Neutrophil (primary cell): Measurements from ENCODE around the gene MYO5A.
A peak's percentile ranks its signal among the peaks of the same experiment; 100 is the strongest.

Experiments used
- H3K27ac ChIP-seq: fragments of 200-600 bp; sonication (generic); 2 replicates; pipeline ENCODE4 v1.5.1; 2016; ENCODE audit warnings: mild to moderate bottlenecking, moderate library complexity
- H3K27me3 ChIP-seq: fragments of 200-600 bp; sonication (generic); 2 replicates; pipeline ENCODE4 v1.6.0; 2016; ENCODE audit warnings: mild to moderate bottlenecking
- H3K36me3 ChIP-seq: fragments of 200-600 bp; sonication (generic); 2 replicates; pipeline ENCODE4 v1.5.1; 2017
- H3K4me1 ChIP-seq, 2 experiments: fragments of 200-600 bp in 1 of 2; sonication (generic) in 1 of 2; 1 replicate in 1 of 2; 2 replicates in 1 of 2; pipeline versions ENCODE4 v1.5.1 to v1.6.1; 2013 to 2016; ENCODE audit warnings: low read depth in 1 of 2, low read length in 1 of 2, mild to moderate bottlenecking in 1 of 2, moderate library complexity in 1 of 2; ENCODE audit not compliant: control insufficient read depth in 1 of 2, insufficient read depth in 1 of 2
- H3K4me3 ChIP-seq, 2 experiments: fragments of 200-600 bp in 1 of 2; sonication (generic) in 1 of 2; 1 replicate in 1 of 2; 2 replicates in 1 of 2; pipeline ENCODE4 v1.5.1; 2013 to 2016; ENCODE audit warnings: low read depth in 1 of 2, low read length in 1 of 2, mild to moderate bottlenecking in 1 of 2, moderate library complexity in 1 of 2
- H3K9me3 ChIP-seq: fragments of 200-600 bp; sonication (generic); 2 replicates; pipeline ENCODE4 v1.5.1; 2016
- CTCF ChIP-seq: fragments of 200-600 bp; sonication (generic); IDR thresholded peaks from 2 replicates; pipeline ENCODE4 v1.5.1; 2016; ENCODE audit warnings: antibody characterized with exemption

The MYO5A gene

GRCh38 chr15:52498706-52499105 is 30.0 kb downstream of the MYO5A start:
- peak overlapping the region; percentile 40 for H3K27ac ChIP-seq
- H3K4me3 ChIP-seq, result no peak overlapping the region
- peaks cover 17 to 32% of the 10 kb centered on the region in 2 experiments for H3K4me1 ChIP-seq
- TF ChIP-seq CTCF, result no peak
- H3K36me3 ChIP-seq, result no peaks in the 10 kb centered on the region
- H3K9me3 ChIP-seq, result no peaks in the 10 kb centered on the region
- no peaks in the 10 kb centered on the region for H3K27me3 ChIP-seq

GRCh38 chr15:52496776-52497470 is 31.8 kb downstream of the MYO5A start:
- H3K4me3 ChIP-seq, result peak overlapping the region in 1 of 2 experiments; percentile 29
- TF ChIP-seq CTCF, result no peak
- H3K9me3 ChIP-seq, result no peaks in the 10 kb centered on the region
- no peaks in the 10 kb centered on the region for H3K27me3 ChIP-seq
- H3K36me3 ChIP-seq, result no peaks in the 10 kb centered on the region
- peak overlapping the region; percentile 66 for H3K27ac ChIP-seq
- peaks cover 17 to 29% of the 10 kb centered on the region in 2 experiments for H3K4me1 ChIP-seq

- no peaks in the 10 kb centered on the region for H3K27me3 ChIP-seq
- H3K4me1 ChIP-seq, result peaks cover 17 to 29% of the 10 kb centered on the region in 2 experiments
- no peaks in the 10 kb centered on the region for H3K9me3 ChIP-seq
- no peaks in the 10 kb centered on the region for H3K36me3 ChIP-seq
- TF ChIP-seq CTCF, result no peak
- H3K27ac ChIP-seq, result peak overlapping the region; percentile 66
- H3K4me3 ChIP-seq, result peak overlapping the region in 1 of 2 experiments; percentile 29
Observed at GRCh38 chr15:52496175-52496574, 32.5 kb downstream of the MYO5A start.

- Histone ChIP-seq H3K36me3 (no peaks in the 10 kb centered on the region), H3K4me3 (no peak overlapping the region), H3K9me3 (no peaks in the 10 kb centered on the region), H3K4me1 (peaks cover 17 to 29% of the 10 kb centered on the region in 2 experiments), H3K27me3 (no peaks in the 10 kb centered on the region), H3K27ac (peak overlapping the region; percentile 66)
- no peak for TF ChIP-seq CTCF
Observed at GRCh38 chr15:52495125-52495524, 33.6 kb downstream of the MYO5A start.

GRCh38 chr15:52493968-52494367 is 34.7 kb downstream of the MYO5A start:
- H3K27ac ChIP-seq, result no peak overlapping the region
- H3K27me3 ChIP-seq, result no peaks in the 10 kb centered on the region
- no peaks in the 10 kb centered on the region for H3K36me3 ChIP-seq
- no peak overlapping the region for H3K4me3 ChIP-seq
- no peaks in the 10 kb centered on the region for H3K9me3 ChIP-seq
- peaks cover 17 to 22% of the 10 kb centered on the region in 2 experiments for H3K4me1 ChIP-seq
- TF ChIP-seq CTCF, result no peak
